H1 (cell line): ENCODE measurements around the gene DNAH10. TPM values are rescaled to one million over a fixed set of nuclear protein-coding genes. Genes with fewer than 3 reads are reported as not detected.

ENCODE experiments used
- CTCF ChIA-PET: fragments of 300-600 bp; sonication (Branson Sonifier 250); formaldehyde crosslinking; loops from one replicate; lab custom pipeline; 2021; ENCODE audit not compliant: partially characterized antibody; lab: Charles Lee
- POLR2A ChIA-PET: fragments of 300-600 bp; sonication (Branson Sonifier 250); formaldehyde crosslinking; loops from one replicate; lab custom pipeline; 2021; ENCODE audit warnings: inconsistent platforms; ENCODE audit not compliant: partially characterized antibody; lab: Charles Lee
- DNase-seq, 2 experiments: peaks; one replicate each; pipeline versions ENCODE4 v3.0.0 to v3.0.0-alpha.2; 2010 to 2022; ENCODE audit warnings: low spot score in 2 of 2, low read depth in 1 of 2, mixed read lengths in 1 of 2
- FAIRE-seq: peaks from 2 replicates; lab custom pipeline; 2011; peaks lifted over from hg19 to GRCh38; lab: Jason Lieb, UNC
- H2AFZ ChIP-seq: 2 replicates; pipeline ENCODE4 v1.8.1; 2012; ENCODE audit warnings: low read length, inconsistent platforms
- H2AK5ac ChIP-seq: 2 replicates; pipeline ENCODE4 v1.6.1; 2013; ENCODE audit warnings: low read depth, low read length
- H2BK120ac ChIP-seq: replicated peaks from 2 replicates; pipeline ENCODE3; 2013; ENCODE audit warnings: low read depth, low read length, inconsistent platforms
- H2BK12ac ChIP-seq: 2 replicates; pipeline ENCODE4 v1.6.1; 2013; ENCODE audit warnings: low read depth, low read length
- H2BK15ac ChIP-seq: 2 replicates; pipeline ENCODE4 v1.6.1; 2013; ENCODE audit warnings: low read length
- H2BK20ac ChIP-seq: 2 replicates; pipeline ENCODE4 v1.6.1; 2013; ENCODE audit warnings: low read length
- H2BK5ac ChIP-seq: 2 replicates; pipeline ENCODE4 v1.6.1; 2013; ENCODE audit warnings: low read depth, low read length
- H3K14ac ChIP-seq: 2 replicates; pipeline ENCODE4 v1.6.1; 2013; ENCODE audit warnings: inconsistent platforms; ENCODE audit not compliant: insufficient read length
- H3K18ac ChIP-seq: 2 replicates; pipeline ENCODE4 v1.6.1; 2013; ENCODE audit warnings: low read length; ENCODE audit errors: extremely low read depth
- H3K23ac ChIP-seq: 2 replicates; pipeline ENCODE4 v1.6.1; 2013; ENCODE audit warnings: inconsistent platforms; ENCODE audit not compliant: insufficient read length
- H3K23me2 ChIP-seq: 2 replicates; pipeline ENCODE4 v1.6.1; 2013; ENCODE audit warnings: low read depth, low read length
- H3K27ac ChIP-seq: 2 replicates; pipeline ENCODE4 v1.6.1; 2011; ENCODE audit warnings: low read depth, low read length, inconsistent platforms
- H3K27me3 ChIP-seq, 4 experiments: replicated peaks in 1 of 4; 1 replicate in 1 of 4; 2 replicates in 3 of 4; pipeline versions ENCODE4 v1.6.1 to v1.8.1; 2011 to 2013; ENCODE audit warnings: low read length in 3 of 4, mild to moderate bottlenecking in 3 of 4, inconsistent platforms in 2 of 4, mixed read lengths in 2 of 4, moderate library complexity in 1 of 4; ENCODE audit not compliant: control insufficient read depth in 3 of 4, insufficient read depth in 3 of 4; ENCODE audit errors: extremely low read depth in 1 of 4
- H3K36me3 ChIP-seq, 4 experiments: 2 replicates each; pipeline versions ENCODE4 v1.6.1 to v1.8.1; 2011 to 2013; ENCODE audit warnings: mild to moderate bottlenecking in 4 of 4, low read length in 3 of 4, moderate library complexity in 2 of 4, control low read depth in 1 of 4, inconsistent platforms in 1 of 4; ENCODE audit not compliant: insufficient read depth in 4 of 4, control insufficient read depth in 2 of 4
- H3K4ac ChIP-seq: replicated peaks from 2 replicates; pipeline ENCODE3; 2013; ENCODE audit warnings: low read length, low read depth, mixed read lengths, inconsistent platforms; ENCODE audit not compliant: insufficient read length
- H3K4me1 ChIP-seq, 4 experiments: replicated peaks in 1 of 4; 1 replicate in 1 of 4; 2 replicates in 3 of 4; pipeline versions ENCODE4 v1.6.1 to v1.8.1; 2011 to 2013; ENCODE audit warnings: low read length in 3 of 4, inconsistent platforms in 2 of 4, mixed read lengths in 1 of 4; ENCODE audit not compliant: insufficient read depth in 4 of 4, control insufficient read depth in 3 of 4
- H3K4me2 ChIP-seq, 2 experiments: 2 replicates each; pipeline versions ENCODE4 v1.6.1 to v1.8.1; 2011 to 2013; ENCODE audit warnings: low read depth in 2 of 2, low read length in 2 of 2, control low read depth in 1 of 2, inconsistent platforms in 1 of 2, mild to moderate bottlenecking in 1 of 2; ENCODE audit not compliant: insufficient read depth in 1 of 2
- H3K4me3 ChIP-seq, 4 experiments: fragments of 200-600, 300-600 bp in 1 of 4; sonication (generic), shearing (Covaris generic), sonication (Bioruptor Twin) in 1 of 4; 2 replicates each; pipeline versions ENCODE4 v1.5.1 to v1.8.1; 2011 to 2016; ENCODE audit warnings: low read length in 4 of 4, low read depth in 3 of 4, control low read depth in 2 of 4, inconsistent platforms in 2 of 4, mild to moderate bottlenecking in 2 of 4, mixed read lengths in 1 of 4, moderate library complexity in 1 of 4; ENCODE audit not compliant: insufficient read depth in 2 of 4; ENCODE audit errors: extremely low read depth in 1 of 4
- H3K56ac ChIP-seq: replicated peaks from 2 replicates; pipeline ENCODE3; 2013; ENCODE audit warnings: low read depth, mild to moderate bottlenecking, mixed read lengths, low read length, inconsistent platforms; ENCODE audit not compliant: insufficient read length
- H3K79me1 ChIP-seq: 2 replicates; pipeline ENCODE4 v1.6.1; 2013; ENCODE audit warnings: low read depth, low read length, control low read depth
- H3K79me2 ChIP-seq, 2 experiments: 2 replicates each; pipeline versions ENCODE4 v1.6.1 to v1.8.1; 2012 to 2013; ENCODE audit warnings: low read length in 2 of 2, mild to moderate bottlenecking in 2 of 2, inconsistent platforms in 1 of 2; ENCODE audit not compliant: insufficient read depth in 2 of 2, control insufficient read depth in 1 of 2
- H3K9ac ChIP-seq, 4 experiments: replicated peaks in 1 of 4; 1 replicate in 1 of 4; 2 replicates in 3 of 4; pipeline versions ENCODE4 v1.6.1 to v1.8.1; 2011 to 2013; ENCODE audit warnings: low read depth in 3 of 4, low read length in 3 of 4, control low read depth in 2 of 4, mild to moderate bottlenecking in 2 of 4, moderate library complexity in 2 of 4, inconsistent platforms in 1 of 4; ENCODE audit errors: extremely low read depth in 1 of 4
- H3K9me3 ChIP-seq, 2 experiments: 2 replicates each; pipeline versions ENCODE4 v1.6.1 to v1.8.1; 2012 to 2013; ENCODE audit warnings: mild to moderate bottlenecking in 2 of 2, moderate library complexity in 2 of 2, control low read depth in 1 of 2, inconsistent platforms in 1 of 2, low read depth in 1 of 2, low read length in 1 of 2, mixed read lengths in 1 of 2; ENCODE audit not compliant: insufficient read depth in 2 of 2
- H4K20me1 ChIP-seq, 2 experiments: replicated peaks in 1 of 2; 2 replicates each; pipeline versions ENCODE3 to v1.8.1; 2011 to 2013; ENCODE audit warnings: inconsistent platforms in 2 of 2, low read length in 2 of 2, mild to moderate bottlenecking in 1 of 2; ENCODE audit not compliant: insufficient read depth in 2 of 2, control insufficient read depth in 1 of 2
- H4K5ac ChIP-seq: 2 replicates; pipeline ENCODE4 v1.6.1; 2013; ENCODE audit warnings: low read length, low read depth, mixed read lengths, inconsistent platforms; ENCODE audit not compliant: insufficient read length
- H4K8ac ChIP-seq: 2 replicates; pipeline ENCODE4 v1.8.0; 2013; ENCODE audit warnings: mild to moderate bottlenecking, moderate library complexity, low read length, inconsistent platforms; ENCODE audit not compliant: insufficient read depth; ENCODE audit errors: extremely low read depth
- H4K91ac ChIP-seq: replicated peaks from 2 replicates; pipeline ENCODE3; 2013; ENCODE audit warnings: low read length, mixed read lengths, inconsistent platforms; ENCODE audit not compliant: insufficient read length
- RAD21 ChIP-seq, 2 experiments: IDR thresholded peaks in 1 of 2; conservative IDR thresholded peaks in 1 of 2; 2 replicates each; pipeline ENCODE4 v1.6.1; 2011; ENCODE audit warnings: low read depth in 2 of 2, low read length in 2 of 2, improper control_type of control experiment in 1 of 2, inconsistent platforms in 1 of 2, mild to moderate bottlenecking in 1 of 2, moderate library complexity in 1 of 2
- RNF2 ChIP-seq: fragments of 200-900, 300-1000 bp; sonication (generic); IDR thresholded peaks from 2 replicates; pipeline ENCODE4 v1.7.1; 2016; ENCODE audit warnings: borderline replicate concordance, low read depth, mild to moderate bottlenecking, antibody characterized with exemption, low read length; ENCODE audit not compliant: poor library complexity, severe bottlenecking; ENCODE audit errors: missing control alignments
- RXRA ChIP-seq: IDR thresholded peaks from 2 replicates; pipeline ENCODE4 v1.6.1; 2011; ENCODE audit warnings: low read depth, mild to moderate bottlenecking, low read length, moderate library complexity; ENCODE audit not compliant: insufficient read depth
- SP2 ChIP-seq: IDR thresholded peaks from 2 replicates; pipeline ENCODE4 v1.6.1; 2012; ENCODE audit warnings: mild to moderate bottlenecking, low read length, inconsistent platforms
- TBP ChIP-seq: IDR thresholded peaks from 2 replicates; pipeline ENCODE4 v1.6.1; 2011; ENCODE audit warnings: low read depth, low read length, improper control_type of control experiment
- WGBS, 2 experiments: shearing (Covaris generic) in 1 of 2; methylation state at CpG; one replicate each; pipeline versions ENCODE4 v1.1.6 to v1.1.7; 2013 to 2015; ENCODE audit warnings: low lambda C conversion rate in 2 of 2, mixed read lengths in 2 of 2, inconsistent platforms in 1 of 2, low coverage in 1 of 2, missing lambda C conversion rate in 1 of 2; ENCODE audit not compliant: insufficient replicate concordance in 2 of 2, insufficient coverage in 1 of 2, insufficient read length in 1 of 2; ENCODE audit errors: extremely low coverage in 1 of 2, missing lambda C conversion rate in 1 of 2; 5-methylcytosine and 5-hydroxymethylcytosine counted together
- polyA plus RNA-seq, 7 experiments: library from polyadenylated mRNA; depleted of rRNA in 3 of 7; stranded (reverse) in 5 of 7; unstranded in 2 of 7; fragments of >200 nt in 5 of 7; fragments of 200-250 nt in 2 of 7; gene quantifications; 1 replicate in 5 of 7; 2 replicates in 1 of 7; 4 replicates in 1 of 7; pipeline versions ENCODE4 v1.2.1 to v1.2.3, GENCODE V29; 2011 to 2013; ENCODE audit warnings: missing spikeins in 2 of 7, mixed read lengths in 2 of 7
- total RNA-seq: library from RNA; stranded (reverse); fragmentation: NEBNext Ultra II Directional; extraction: Animal tissue kit (Norgen Biotek cat#: 25700); gene quantifications from 2 replicates; pipeline ENCODE4 v1.2.1, GENCODE V29; 2021

DNAH10 gene
- total and polyA plus RNA-seq, 2 of the 8 experiments (the other 6 are each of a cell fraction or from before 2014, with no cell fraction given) = 0.02 to 0.24 TPM

DNA sequence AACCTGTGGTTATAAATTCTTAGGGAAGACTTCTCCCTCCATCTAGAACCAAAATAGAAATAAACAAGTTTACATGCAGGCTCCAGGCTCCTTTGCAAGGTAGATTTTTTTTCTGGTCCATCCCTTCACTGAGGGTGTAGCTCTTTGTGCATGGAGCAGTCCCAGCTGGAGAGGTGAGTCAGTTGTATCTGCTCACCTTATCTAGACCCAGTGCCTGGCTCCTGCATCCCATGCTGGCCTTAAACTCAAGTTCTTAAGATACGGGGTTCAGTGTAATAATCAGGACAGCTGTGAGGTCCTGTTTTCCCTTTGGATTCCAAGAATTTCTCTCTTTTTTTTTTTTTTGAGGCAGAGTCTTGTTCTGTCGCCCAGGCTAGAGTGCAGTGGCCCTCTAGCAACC, 35.1 kb upstream of the DNAH10 start:
- Histone ChIP-seq H3K27me3 (no peaks in the 10 kb centered on the region), H4K8ac (no peak overlapping the region), H4K91ac (no peak overlapping the region), H2BK12ac (no peak overlapping the region), H3K27ac (no peak overlapping the region), H3K23ac (no peak overlapping the region), H3K9me3 (no peaks in the 10 kb centered on the region), H3K4ac (no peak overlapping the region), H3K18ac (no peak overlapping the region), H3K36me3 (peaks cover 17 to 79% (median 57%) of the 10 kb centered on the region in 4 experiments), H4K5ac (no peak overlapping the region), H3K79me2 (no peaks in the 10 kb centered on the region), H3K9ac (no peak overlapping the region), H3K4me2 (no peak overlapping the region), H2BK120ac (no peak overlapping the region), H3K23me2 (no peaks in the 10 kb centered on the region), H4K20me1 (peaks cover 0 to 1% of the 10 kb centered on the region in 2 experiments), H2AK5ac (no peak overlapping the region), H3K4me3 (no peak overlapping the region), H2BK15ac (no peak overlapping the region), H2BK5ac (no peak overlapping the region), H3K14ac (no peak overlapping the region), H2AFZ (no peak overlapping the region), H2BK20ac (no peak overlapping the region), H3K4me1 (no peaks in the 10 kb centered on the region), H3K56ac (no peak overlapping the region), H3K79me1 (no peaks in the 10 kb centered on the region)
- FAIRE-seq = no peak
- WGBS, 2 experiments = 96% methylated on average over 2 of the region's 2 CpGs; no CpG with 5 or more reads in 1 of the 2 experiments
- TF ChIP-seq SP2 = no peak
- no peak for TF ChIP-seq TBP
- no peak for TF ChIP-seq RAD21 (IDR thresholded peaks at IDR 0.05 in 1 of 2, conservative IDR thresholded peaks at IDR 0.05 in 1 of 2; ENCODE audit: low read depth in 2 of 2, low read length in 2 of 2)
- no peak for TF ChIP-seq RNF2
- TF ChIP-seq RXRA = no peak
- POLR2A ChIA-PET = interaction anchor here (0.9 to 4.7 kb wide), 2 partner anchors 9 to 14 kb away, joined by 3 to 21 read pairs; partner anchors contain the start of gene ATP6V0A2
- CTCF ChIA-PET = interaction anchor here (1.1 kb wide), 1 partner anchor 17 kb away, joined by 3 read pairs; no protein-coding TSS in a partner anchor
- DNase-seq = no peak
